HepG2 (cell line): ENCODE data around the gene AGPAT3. TPM values are rescaled to one million over a fixed set of nuclear protein-coding genes. Genes with fewer than 3 reads are reported as not detected.

Source experiments
- AGO2 ChIP-seq: fragments of 200-400 bp; formaldehyde crosslinking; optimal IDR thresholded peaks from 2 replicates; pipeline ENCODE3; 2017; ENCODE audit warnings: mild to moderate bottlenecking, low read depth, low read length, moderate library complexity
- AHR ChIP-seq: IDR thresholded peaks from 2 replicates; pipeline ENCODE4 v1.6.1; 2018; ENCODE audit warnings: missing genetic modification reagents, missing compliant biosample characterization
- BCLAF1 ChIP-seq: fragments of 450-650 bp; IDR thresholded peaks from 2 replicates; pipeline ENCODE4 v1.6.1; 2017; ENCODE audit warnings: mild to moderate bottlenecking
- ERF ChIP-seq: IDR thresholded peaks from 2 replicates; pipeline ENCODE4 v1.6.1; 2018; ENCODE audit warnings: missing biosample characterization, missing genetic modification reagents
- FOXO1 ChIP-seq: sonication (generic); formaldehyde crosslinking; IDR thresholded peaks from 2 replicates; pipeline ENCODE4 v1.4.0; 2020; ENCODE audit warnings: missing genetic modification reagents
- GATAD1 ChIP-seq: IDR thresholded peaks from 2 replicates; pipeline ENCODE4 v1.6.1; 2016; ENCODE audit warnings: missing genetic modification reagents, missing compliant biosample characterization
- MAFF ChIP-seq: IDR thresholded peaks from 2 replicates; pipeline ENCODE4 v1.6.1; 2011; ENCODE audit warnings: low read depth, low read length, improper control_type of control experiment
- MAZ ChIP-seq, 2 experiments: sonication (generic) in 1 of 2; formaldehyde crosslinking in 1 of 2; IDR thresholded peaks; 2 replicates each; pipeline versions ENCODE4 v1.5.0 to v1.6.1; 2012 to 2020; ENCODE audit warnings: low read depth in 2 of 2, mild to moderate bottlenecking in 2 of 2, borderline replicate concordance in 1 of 2, improper control_type of control experiment in 1 of 2, low read length in 1 of 2, missing genetic modification reagents in 1 of 2, moderate library complexity in 1 of 2
- NONO ChIP-seq, 2 experiments: fragments of 450-650 bp in 1 of 2; sonication (generic) in 1 of 2; formaldehyde crosslinking in 1 of 2; IDR thresholded peaks in 1 of 2; conservative IDR thresholded peaks in 1 of 2; 2 replicates each; pipeline versions ENCODE4 v1.6.1 to v1.8.0; 2017 to 2022; ENCODE audit warnings: mild to moderate bottlenecking in 1 of 2, missing genetic modification reagents in 1 of 2, moderate library complexity in 1 of 2
- RARA ChIP-seq: IDR thresholded peaks from 2 replicates; pipeline ENCODE4 v1.6.1; 2016; ENCODE audit warnings: missing genetic modification reagents, missing compliant biosample characterization
- SRSF4 ChIP-seq: fragments of 200-400 bp; formaldehyde crosslinking; IDR thresholded peaks from one replicate; pipeline ENCODE4 v1.6.1; 2018; ENCODE audit warnings: mild to moderate bottlenecking, low read depth, low read length, moderate library complexity; ENCODE audit not compliant: poor library complexity, severe bottlenecking
- THAP11 ChIP-seq: IDR thresholded peaks from 2 replicates; pipeline ENCODE4 v1.6.1; 2016; ENCODE audit warnings: missing biosample characterization, missing genetic modification reagents
- TMF1 ChIP-seq: sonication (generic); formaldehyde crosslinking; IDR thresholded peaks from 2 replicates; pipeline ENCODE4 v1.8.1; 2022; ENCODE audit warnings: low read depth, missing genetic modification reagents
- ZMYM2 ChIP-seq: sonication (generic); formaldehyde crosslinking; IDR thresholded peaks from 2 replicates; pipeline ENCODE4 v1.8.0; 2022; ENCODE audit warnings: mild to moderate bottlenecking, missing genetic modification reagents
- ZNF20 ChIP-seq: sonication (generic); formaldehyde crosslinking; IDR thresholded peaks from 2 replicates; pipeline ENCODE4 v1.4.0; 2020; ENCODE audit warnings: mild to moderate bottlenecking, moderate library complexity, missing genetic modification reagents
- ZNF224 ChIP-seq: sonication (generic); formaldehyde crosslinking; IDR thresholded peaks from 2 replicates; pipeline ENCODE4 v1.5.0; 2020; ENCODE audit warnings: mild to moderate bottlenecking, missing genetic modification reagents
- ZNF230 ChIP-seq: sonication (generic); formaldehyde crosslinking; IDR thresholded peaks from 2 replicates; pipeline ENCODE4 v1.4.0; 2020; ENCODE audit warnings: mild to moderate bottlenecking, missing genetic modification reagents
- ZNF331 ChIP-seq: sonication (generic); formaldehyde crosslinking; IDR thresholded peaks from 2 replicates; pipeline ENCODE4 v1.4.0; 2020; ENCODE audit warnings: missing genetic modification reagents
- ZNF34 ChIP-seq: sonication (generic); formaldehyde crosslinking; IDR thresholded peaks from 2 replicates; pipeline ENCODE4 v1.4.0; 2020; ENCODE audit warnings: mild to moderate bottlenecking, missing genetic modification reagents, borderline replicate concordance
- ZNF619 ChIP-seq: sonication (generic); formaldehyde crosslinking; IDR thresholded peaks from 2 replicates; pipeline ENCODE4 v1.4.0; 2020; ENCODE audit warnings: mild to moderate bottlenecking, missing genetic modification reagents
- ZSCAN30 ChIP-seq: sonication (generic); formaldehyde crosslinking; IDR thresholded peaks from 2 replicates; pipeline ENCODE4 v1.5.0; 2020; ENCODE audit warnings: mild to moderate bottlenecking, missing genetic modification reagents
- polyA plus RNA-seq, 8 experiments: library from polyadenylated mRNA; depleted of rRNA in 3 of 8; stranded (reverse) in 7 of 8; unstranded in 1 of 8; fragments of >200 nt; fragmentation: Illumina TruSeq in 4 of 8; extraction: Trizol in 4 of 8; gene quantifications; 2 replicates each; pipeline versions ENCODE4 v1.2.1 to v1.2.3, GENCODE V29; 2011 to 2016; ENCODE audit warnings: low read depth in 4 of 8, missing spikeins in 1 of 8, mixed read lengths in 1 of 8; ENCODE audit not compliant: insufficient read depth in 1 of 8
- total RNA-seq, 5 experiments: library from RNA; depleted of rRNA; stranded (reverse); fragments of >200 nt; fragmentation: Illumina TruSeq; extraction: Trizol; gene quantifications; 2 replicates each; pipeline ENCODE4 v1.2.3, GENCODE V29; 2016; ENCODE audit warnings: low read depth in 1 of 5
- TF ChIP-seq, protein P1 (sequence below): sonication (generic); formaldehyde crosslinking; IDR thresholded peaks from 2 replicates; pipeline ENCODE4 v1.4.0; 2020; ENCODE audit warnings: missing genetic modification reagents, low read depth, mild to moderate bottlenecking, borderline replicate concordance
- TF ChIP-seq, protein P2 (sequence below): sonication (generic); formaldehyde crosslinking; IDR thresholded peaks from 2 replicates; pipeline ENCODE4 v1.4.0; 2020; ENCODE audit warnings: missing genetic modification reagents
- TF ChIP-seq, protein P3 (sequence below): sonication (generic); formaldehyde crosslinking; IDR thresholded peaks from 2 replicates; pipeline ENCODE4 v1.5.0; 2020; ENCODE audit warnings: missing genetic modification reagents, mild to moderate bottlenecking, borderline replicate concordance

AGPAT3 gene
- total and polyA plus RNA-seq, 2 of the 13 experiments (the other 11 are each of a cell fraction or from before 2014, with no cell fraction given): 32.2 to 54.4 TPM

DNA sequence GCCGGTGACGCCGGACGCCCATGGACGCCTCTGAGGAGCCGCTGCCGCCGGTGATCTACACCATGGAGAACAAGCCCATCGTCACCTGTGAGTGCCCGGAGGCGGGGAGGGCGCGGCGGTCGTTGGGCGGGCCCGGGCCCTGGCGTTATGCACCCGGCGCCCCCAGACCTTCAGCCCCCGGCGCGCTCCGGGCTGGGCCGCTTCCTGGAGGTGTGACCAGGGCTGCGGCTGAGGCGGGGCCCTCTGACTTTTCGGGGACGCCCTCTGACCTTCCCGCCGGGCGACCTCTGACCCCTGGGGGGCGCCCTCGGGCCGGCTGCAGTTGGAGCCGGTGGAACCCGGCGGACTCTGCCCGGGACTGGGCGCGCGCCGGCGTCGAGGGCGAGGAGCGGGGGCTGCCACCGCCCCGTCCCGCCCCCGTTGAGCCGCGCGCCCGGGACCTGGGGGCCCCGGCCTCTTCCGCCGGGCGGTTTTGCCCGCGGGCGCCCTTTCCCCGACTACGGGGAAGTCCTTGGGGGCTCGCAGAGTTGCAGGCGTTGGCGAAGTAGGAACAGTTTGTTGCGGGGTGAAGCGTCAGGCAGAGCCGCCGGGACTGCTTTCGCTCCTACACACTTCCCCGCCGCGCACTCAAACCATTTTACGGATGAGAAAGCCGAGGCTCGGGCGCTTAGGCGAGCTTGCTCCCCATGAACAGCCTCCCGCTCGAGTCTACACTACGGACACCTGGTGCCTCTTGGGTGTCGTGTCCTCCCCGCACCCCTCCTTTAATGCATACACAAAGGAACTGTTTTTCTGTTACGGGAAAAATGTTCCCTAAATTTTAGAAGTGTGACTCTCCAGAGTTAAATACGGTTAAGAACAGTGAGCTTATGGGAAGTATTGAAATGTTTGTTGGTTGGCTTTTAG, 147.7 kb downstream of the AGPAT3 start (continued):
- TF ChIP-seq BCLAF1 (no peak), ZMYM2 (0 out of 2 replicates have a peak, but pooled peaks have one; percentile 22), ERF (CRISPR knock-in tag) (peak; percentile 5; the same call in 1 of the 2 replicates), FOXO1 (no peak), ZNF34 (no peak), SRSF4 (no peak), ZNF331 (peak; percentile 39; the same call in 1 of the 2 replicates), TMF1 (CRISPR knock-in tag) (no peak), AGO2 (peak; percentile 56), NONO (IDR thresholded peaks at IDR 0.05) (no peak), NONO (CRISPR knock-in tag; conservative IDR thresholded peaks at IDR 0.05) (peak; percentile 36; the same call in 1 of the 2 replicates), ZNF619 (no peak), RARA (CRISPR knock-in tag) (0 out of 2 replicates have a peak, but pooled peaks have one; percentile 54), MAZ (IDR thresholded peaks at IDR 0.05; ENCODE audit: borderline replicate concordance, low read depth, low read length) (0 out of 2 replicates have a peak, but pooled peaks have one; percentile 48), MAZ (CRISPR knock-in tag; IDR thresholded peaks at IDR 0.05; ENCODE audit: low read depth) (no peak; the same call in 1 of the 2 replicates), ZNF230 (CRISPR knock-in tag) (0 out of 2 replicates have a peak, but pooled peaks have one; percentile 20), MAFF (no peak), ZNF20 (CRISPR knock-in tag) (no peak), THAP11 (CRISPR knock-in tag) (0 out of 2 replicates have a peak, but pooled peaks have one; percentile 2), GATAD1 (peak; percentile 14), ZSCAN30 (no peak), ZNF224 (CRISPR knock-in tag) (0 out of 2 replicates have a peak, but pooled peaks have one; percentile 11), AHR (CRISPR knock-in tag) (no peak)
- TF ChIP-seq, protein P1, sequence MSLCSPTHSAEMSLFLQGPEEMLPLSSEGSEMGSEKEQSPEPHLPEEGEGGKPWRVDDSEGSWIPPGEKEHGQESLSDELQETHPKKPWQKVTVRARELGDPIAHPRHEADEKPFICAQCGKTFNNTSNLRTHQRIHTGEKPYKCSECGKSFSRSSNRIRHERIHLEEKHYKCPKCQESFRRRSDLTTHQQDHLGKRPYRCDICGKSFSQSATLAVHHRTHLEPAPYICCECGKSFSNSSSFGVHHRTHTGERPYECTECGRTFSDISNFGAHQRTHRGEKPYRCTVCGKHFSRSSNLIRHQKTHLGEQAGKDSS (CRISPR knock-in tag): no peak
- TF ChIP-seq, protein P2, sequence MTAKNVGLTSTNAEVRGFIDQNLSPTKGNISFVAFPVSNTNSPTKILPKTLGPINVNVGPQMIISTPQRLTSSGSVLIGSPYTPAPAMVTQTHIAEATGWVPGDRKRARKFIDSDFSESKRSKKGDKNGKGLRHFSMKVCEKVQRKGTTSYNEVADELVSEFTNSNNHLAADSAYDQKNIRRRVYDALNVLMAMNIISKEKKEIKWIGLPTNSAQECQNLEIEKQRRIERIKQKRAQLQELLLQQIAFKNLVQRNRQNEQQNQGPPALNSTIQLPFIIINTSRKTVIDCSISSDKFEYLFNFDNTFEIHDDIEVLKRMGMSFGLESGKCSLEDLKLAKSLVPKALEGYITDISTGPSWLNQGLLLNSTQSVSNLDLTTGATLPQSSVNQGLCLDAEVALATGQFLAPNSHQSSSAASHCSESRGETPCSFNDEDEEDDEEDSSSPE (CRISPR knock-in tag): peak; percentile 59; the same call in 1 of the 2 replicates
- TF ChIP-seq, protein P3, sequence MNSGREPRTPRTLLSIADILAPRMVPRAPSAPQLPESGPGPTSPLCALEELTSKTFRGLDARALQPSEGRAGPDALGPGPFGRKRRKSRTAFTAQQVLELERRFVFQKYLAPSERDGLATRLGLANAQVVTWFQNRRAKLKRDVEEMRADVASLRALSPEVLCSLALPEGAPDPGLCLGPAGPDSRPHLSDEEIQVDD (CRISPR knock-in tag): no peak
